ENCODE measurements around the gene NKAIN2.

The NKAIN2 gene

GRCh38 chr6:124792386-124792785 lies 988.7 kb downstream of the NKAIN2 start:
- no peak for DNase-seq

- no peak for DNase-seq
Measured at GRCh38 chr6:124793398-124793797, 989.7 kb downstream of the NKAIN2 start.

GRCh38 chr6:124795643-124796463 lies 992.2 kb downstream of the NKAIN2 start:
- no peak for DNase-seq

GRCh38 chr6:124796464-124796970 lies 992.9 kb downstream of the NKAIN2 start:
- no peak for DNase-seq

GRCh38 chr6:124797224-124797623 lies 993.6 kb downstream of the NKAIN2 start:
- no peak for DNase-seq

- no peak for DNase-seq
Measured at GRCh38 chr6:124798942-124799496, 995.4 kb downstream of the NKAIN2 start.

GRCh38 chr6:124799638-124800037 lies 996.0 kb downstream of the NKAIN2 start:
- no peak for DNase-seq

- DNase-seq = no peak
Measured at GRCh38 chr6:124800222-124800621, 996.6 kb downstream of the NKAIN2 start.

- DNase-seq = no peak
Measured at GRCh38 chr6:124812067-124812466, 1008.4 kb downstream of the NKAIN2 start.

- DNase-seq = no peak
Measured at GRCh38 chr6:124819346-124819745, 1015.7 kb downstream of the NKAIN2 start.

- no peak for DNase-seq
Measured at GRCh38 chr6:124822204-124822613, 1018.5 kb downstream of the NKAIN2 start.

- no peak for DNase-seq
Measured at GRCh38 chr6:124822721-124823120, 1019.1 kb downstream of the NKAIN2 start.

- no peak for DNase-seq
Measured at GRCh38 chr6:124823240-124824111, 1019.8 kb downstream of the NKAIN2 start.

GRCh38 chr6:124825564-124825963 lies 1021.9 kb downstream of the NKAIN2 start:
- no peak for DNase-seq

GRCh38 chr6:124829822-124830221 lies 1026.2 kb downstream of the NKAIN2 start:
- no peak for DNase-seq

GRCh38 chr6:124830506-124830905 lies 1026.8 kb downstream of the NKAIN2 start:
- no peak for DNase-seq

- no peak for DNase-seq
Measured at GRCh38 chr6:124854338-124854922, 1050.8 kb downstream of the NKAIN2 start.

- DNase-seq = no peak
Measured at GRCh38 chr6:124857746-124858145, 1054.1 kb downstream of the NKAIN2 start.

- no peak for DNase-seq
Measured at GRCh38 chr6:124858564-124858963, 1054.9 kb downstream of the NKAIN2 start.

GRCh38 chr6:124859366-124859765 lies 1055.7 kb downstream of the NKAIN2 start:
- no peak for DNase-seq

- no peak for DNase-seq
Measured at GRCh38 chr6:124866040-124866439, 1062.4 kb downstream of the NKAIN2 start.

GRCh38 chr6:124867121-124867520 lies 1063.5 kb downstream of the NKAIN2 start:
- no peak for DNase-seq

- DNase-seq = no peak
Measured at GRCh38 chr6:124868481-124868880, 1064.8 kb downstream of the NKAIN2 start.

Measured in cortex of kidney (tissue), 1 donor.